HG02938 (cell line): Measurements from ENCODE around the gene AMFR.

Source experiments
- ATAC-seq: cut with Tn5 transposase; IDR thresholded peaks from one replicate; pipeline ENCODE4 v1.9.1; 2021; ENCODE audit warnings: mild to moderate bottlenecking, moderate library complexity; ENCODE audit not compliant: unreplicated experiment

AMFR gene

DNA sequence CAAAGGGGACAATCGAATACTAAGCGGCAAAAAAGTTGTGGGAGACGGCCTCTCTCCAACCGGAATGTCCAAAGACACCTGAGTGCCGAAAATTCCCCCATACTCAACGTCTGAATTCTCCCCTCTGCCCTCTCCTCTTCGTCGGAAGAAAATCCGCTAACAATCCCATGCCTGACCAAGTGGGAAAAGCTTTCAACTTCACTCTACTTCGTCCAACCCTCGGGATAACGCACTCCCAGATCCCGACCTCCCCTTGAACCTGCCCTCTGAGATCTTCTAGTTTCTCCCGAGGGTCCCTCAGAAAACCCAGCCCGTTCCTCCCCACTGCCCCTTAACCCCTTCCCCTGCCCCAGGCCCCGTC lies 961 bp downstream of the AMFR start:
- no peak for ATAC-seq

DNA sequence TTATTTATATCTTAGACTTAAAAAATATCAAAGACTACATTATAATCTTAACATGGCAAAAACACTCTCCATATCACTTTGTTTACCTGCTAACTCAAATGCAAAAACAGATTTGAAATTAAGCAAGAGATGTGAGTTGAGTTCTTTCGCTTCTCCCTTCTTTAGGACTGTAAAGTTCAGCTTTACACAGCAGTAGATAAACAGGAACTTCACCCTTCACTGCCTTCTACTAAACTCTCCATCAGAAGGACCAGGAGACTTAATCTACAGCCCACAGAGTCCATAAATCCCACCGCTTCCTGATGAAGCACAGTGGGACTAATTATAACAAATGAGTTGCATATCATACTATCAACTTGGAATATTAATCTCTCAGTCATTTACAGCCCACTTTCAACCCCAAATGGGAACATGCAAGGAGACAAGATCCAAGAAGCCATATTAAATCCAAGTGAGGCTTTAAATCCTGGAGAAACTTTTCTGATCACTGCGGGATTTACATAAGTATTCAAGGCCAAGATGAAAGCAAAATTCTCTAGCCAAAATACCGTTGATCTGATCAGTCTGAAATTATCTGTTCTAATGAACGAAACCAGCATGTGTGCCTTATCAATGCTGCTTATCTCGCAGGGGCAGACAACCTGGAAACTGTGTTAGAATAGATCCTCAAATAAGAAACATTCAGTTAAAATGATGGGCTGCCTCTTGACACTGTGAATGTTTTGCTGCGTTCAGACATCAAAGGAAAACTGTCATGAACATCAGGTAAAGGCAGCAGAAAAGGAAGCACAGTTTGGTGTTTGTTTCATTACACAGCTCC lies 1.6 kb downstream of the AMFR start:
- ATAC-seq = no peak

DNA sequence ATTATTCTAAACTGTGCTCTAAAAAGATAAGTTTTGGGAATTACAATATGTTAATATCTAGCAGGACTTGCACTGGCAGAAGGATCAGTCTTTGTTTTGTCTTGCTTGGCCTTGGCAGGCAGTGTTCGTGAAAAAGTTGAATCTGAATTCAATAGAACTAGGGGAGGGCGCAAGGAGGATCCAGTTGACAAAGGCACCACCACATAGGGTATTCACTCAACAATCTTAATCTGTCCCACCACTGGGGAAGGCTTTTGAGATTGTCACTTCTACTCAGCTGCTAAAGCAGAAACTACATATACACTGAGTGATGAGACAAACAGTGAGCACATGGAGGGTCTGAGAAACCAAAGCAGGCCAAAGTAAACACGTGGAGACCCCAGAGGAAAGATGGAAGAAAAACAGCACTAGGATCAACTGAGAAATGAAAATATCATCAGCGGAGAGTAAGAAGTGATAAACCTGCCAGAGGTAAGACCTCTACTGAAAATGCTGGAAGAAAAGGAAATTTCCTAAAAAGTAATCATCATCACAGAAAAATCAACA lies 2.4 kb downstream of the AMFR start:
- no peak for ATAC-seq

GRCh38 chr16:56421976-56422669 lies 3.2 kb downstream of the AMFR start:
- ATAC-seq = no peak

DNA sequence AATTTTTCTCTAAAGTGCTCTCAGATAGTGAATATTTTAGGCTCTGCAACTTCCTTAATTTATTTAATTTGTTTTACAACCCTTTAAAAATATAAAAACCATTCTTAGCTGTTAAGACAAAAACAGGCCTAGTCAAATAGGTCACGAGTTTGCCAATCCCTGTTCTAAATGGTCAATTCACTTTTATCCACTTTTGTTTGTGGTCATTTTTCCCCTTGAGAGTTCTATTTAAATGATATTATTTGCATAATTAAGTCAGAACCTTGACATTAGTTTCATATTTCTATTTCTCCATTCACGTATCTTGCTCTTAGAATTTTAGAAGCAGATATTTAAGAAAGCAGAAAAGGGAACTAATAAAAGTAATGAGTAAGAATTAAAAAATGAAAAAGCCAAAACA lies 4.0 kb downstream of the AMFR start:
- no peak for ATAC-seq

- no peak for ATAC-seq
Measured at GRCh38 chr16:56420613-56421012, 4.7 kb downstream of the AMFR start.

DNA sequence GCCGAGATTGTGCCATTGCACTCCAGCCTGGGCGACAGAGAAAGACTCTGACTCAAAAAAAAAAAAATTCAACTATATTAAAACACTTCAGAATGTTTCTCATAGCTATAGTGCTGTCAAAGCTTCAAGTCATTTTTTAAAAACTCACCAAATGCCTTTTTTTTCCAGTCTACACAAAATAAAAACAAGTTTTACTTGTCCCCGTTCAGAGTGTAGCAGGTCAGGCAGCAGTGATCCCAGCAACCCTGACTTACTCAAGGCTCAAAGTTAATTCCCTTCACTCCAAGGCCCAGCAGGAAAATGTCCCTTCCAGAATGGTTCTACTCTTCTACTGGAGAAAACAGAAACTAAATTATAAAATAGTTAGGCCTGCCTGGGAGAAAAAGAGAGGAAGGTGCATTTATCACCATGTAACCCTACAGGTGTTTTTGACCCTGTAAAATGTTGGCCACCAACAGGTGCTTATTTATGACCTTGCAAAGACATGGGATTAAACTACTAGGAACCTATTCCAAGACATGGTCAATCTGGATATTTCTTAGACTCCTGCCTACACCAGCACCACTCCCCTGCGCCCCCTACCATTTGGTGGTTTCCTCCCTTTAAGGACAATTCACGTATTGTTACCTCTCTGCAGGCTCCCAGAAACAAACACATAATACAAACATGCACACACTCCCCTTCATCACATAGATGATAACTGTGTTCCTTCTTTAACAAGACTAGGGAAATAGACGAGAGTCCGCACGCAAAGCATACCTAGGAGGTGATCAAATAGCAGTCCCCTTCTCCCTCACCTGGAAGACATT lies 5.4 kb downstream of the AMFR start:
- no peak for ATAC-seq

DNA sequence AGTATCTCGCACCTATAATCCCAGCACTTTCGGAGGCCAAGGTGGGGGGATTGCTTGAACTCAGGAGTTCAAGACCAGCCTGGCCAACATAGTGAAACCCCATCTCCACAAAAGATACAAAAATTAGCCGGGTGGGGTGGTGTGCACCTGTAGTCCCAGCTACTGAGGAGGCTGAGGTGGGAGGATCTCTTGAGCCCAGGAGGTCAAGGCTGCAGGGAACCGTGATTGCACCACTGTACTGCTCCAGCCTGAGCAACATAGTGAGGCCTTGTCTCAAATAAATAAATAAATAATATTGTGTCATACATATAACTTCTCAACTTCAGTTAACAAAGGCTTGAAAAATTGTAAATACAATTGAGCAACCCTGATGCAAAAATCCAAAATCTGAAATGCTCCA lies 8.2 kb downstream of the AMFR start:
- no peak for ATAC-seq

DNA sequence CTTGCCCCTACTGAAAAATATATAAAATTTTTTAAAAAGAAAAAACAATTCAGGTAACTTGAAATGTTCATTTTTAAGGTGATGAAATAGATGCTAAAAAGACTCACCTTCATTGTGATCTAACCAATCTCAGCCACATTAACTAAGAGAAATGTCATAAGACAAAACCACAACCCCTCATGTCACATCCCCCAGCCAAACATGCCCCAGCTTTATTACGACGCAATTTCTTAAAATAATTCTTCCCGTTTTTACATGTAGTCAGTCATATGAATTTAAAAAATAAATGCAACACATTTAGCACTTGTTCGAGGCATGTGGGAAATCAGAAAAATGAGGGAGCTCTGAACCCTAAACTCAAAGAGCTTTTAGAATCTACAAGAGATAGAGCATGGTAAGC lies 9.5 kb downstream of the AMFR start:
- ATAC-seq = no peak

GRCh38 chr16:56414366-56414765 lies 11.0 kb downstream of the AMFR start:
- no peak for ATAC-seq

- ATAC-seq = no peak
Measured at GRCh38 chr16:56413381-56413780, 12.0 kb downstream of the AMFR start.

DNA sequence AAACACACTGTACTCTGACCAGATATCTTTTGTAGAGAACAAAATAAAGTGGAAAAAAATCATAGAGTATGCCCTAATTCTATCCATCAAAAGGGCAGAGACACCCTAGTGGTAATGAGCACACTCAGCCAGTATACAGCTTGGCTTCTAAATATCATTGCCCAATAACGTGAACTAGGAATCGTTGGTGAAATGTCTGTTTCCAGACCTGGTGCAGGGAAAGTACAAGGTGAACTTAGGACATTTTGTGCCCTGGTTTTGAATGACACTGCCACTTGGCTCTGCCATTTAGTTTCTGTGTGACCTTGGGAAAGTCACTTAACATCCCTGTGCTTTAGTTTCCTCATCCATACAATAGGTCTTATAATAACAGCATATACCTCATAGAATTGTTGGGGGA lies 13.7 kb downstream of the AMFR start:
- no peak for ATAC-seq

DNA sequence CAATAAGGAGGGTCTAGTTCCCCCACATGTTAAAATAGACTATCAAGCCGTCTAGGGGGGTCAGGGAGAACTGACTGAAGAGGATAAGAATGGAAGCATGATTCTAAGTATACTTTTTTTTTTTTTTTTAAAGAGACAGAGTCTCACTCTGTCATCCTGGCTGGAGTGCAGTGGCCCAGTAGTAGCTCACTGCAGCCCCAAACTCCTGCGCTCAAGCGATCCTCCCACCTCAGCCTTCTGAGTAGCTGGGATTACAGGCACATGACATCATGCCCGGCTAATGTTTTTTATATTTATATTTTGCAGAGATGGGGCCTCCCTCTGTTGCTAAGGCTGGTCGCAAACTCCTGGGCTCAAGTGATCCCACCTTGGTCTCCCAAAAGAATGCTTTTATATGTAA lies 14.2 kb downstream of the AMFR start:
- no peak for ATAC-seq

- ATAC-seq = no peak
Measured at GRCh38 chr16:56409195-56409594, 16.1 kb downstream of the AMFR start.

- ATAC-seq = no peak
Measured at GRCh38 chr16:56408379-56409098, 16.8 kb downstream of the AMFR start.

- ATAC-seq = no peak
Measured at GRCh38 chr16:56405977-56406672, 19.2 kb downstream of the AMFR start.

DNA sequence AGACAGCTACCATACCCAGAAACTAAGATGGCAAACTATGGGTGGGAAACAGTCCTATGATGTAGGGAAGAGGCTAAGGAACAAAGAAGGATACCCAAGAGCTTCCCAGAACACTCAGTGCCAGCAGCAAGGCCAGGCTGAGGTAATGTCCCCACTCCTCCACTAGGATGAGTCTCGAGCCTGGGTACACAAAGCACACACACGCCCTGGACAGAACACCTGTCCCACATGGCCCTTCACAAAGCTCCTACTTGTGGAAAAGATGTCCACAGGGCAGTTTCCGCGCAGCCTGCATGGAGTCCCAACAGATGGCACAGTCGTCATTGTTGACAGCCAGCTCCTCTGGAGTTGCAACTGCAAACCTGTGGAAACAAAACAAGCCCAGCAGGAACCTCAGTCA lies 23.9 kb downstream of the AMFR start:
- no peak for ATAC-seq

- ATAC-seq = no peak
Measured at GRCh38 chr16:56400458-56400857, 24.9 kb downstream of the AMFR start.

DNA sequence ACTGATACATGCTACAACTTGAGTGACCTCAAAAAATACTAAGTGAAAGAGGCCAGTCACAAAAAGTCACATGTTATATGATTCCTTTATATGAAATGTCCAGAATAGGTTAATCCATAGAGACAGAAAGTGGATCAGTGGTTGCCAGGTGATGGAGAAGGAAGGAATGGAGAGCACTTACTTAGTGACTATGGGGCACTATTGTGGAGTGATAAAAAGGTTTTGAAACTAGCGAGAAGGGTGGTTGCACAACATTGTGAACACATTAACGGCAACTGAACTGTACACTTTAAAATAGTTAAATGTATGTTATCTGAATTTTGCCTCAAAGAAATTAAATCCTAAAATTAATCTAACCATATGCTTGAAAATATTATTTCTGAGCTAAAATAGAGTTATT lies 25.9 kb downstream of the AMFR start:
- ATAC-seq = no peak

- no peak for ATAC-seq
Measured at GRCh38 chr16:56399047-56399446, 26.3 kb downstream of the AMFR start.
